OCI-LY7 (cell line): Measurements from ENCODE around the gene C15orf40. TPM values are rescaled to one million over a fixed set of nuclear protein-coding genes. Genes with fewer than 3 reads are reported as not detected.

Experiments
- total RNA-seq, 2 experiments: library from RNA; depleted of rRNA in 1 of 2; stranded (reverse); fragments of >200 nt in 1 of 2; shearing (Covaris generic) in 1 of 2; gene quantifications; 2 replicates each; pipeline ENCODE4 v1.2.3, GENCODE V29; 2014 to 2022

C15orf40 gene
- total RNA-seq, 2 experiments from 2014 or later: 33.8 to 37.9 TPM

Other genes starting within 250 kb of the C15orf40 start
- 0.13 and 0.92 TPM in 2 replicates for gene FSD2, start 205.6 kb downstream of the C15orf40 start, total RNA-seq (2014; rRNA removed; shearing (Covaris generic))
- 0.28 and 0.32 TPM in 2 replicates for gene FSD2, start 205.6 kb downstream of the C15orf40 start, total RNA-seq (2022)
- gene WHAMM, start 202.0 kb downstream of the C15orf40 start, total RNA-seq (2014; rRNA removed; shearing (Covaris generic)): 7.3 and 8.6 TPM in 2 replicates
- gene WHAMM, start 202.0 kb downstream of the C15orf40 start, total RNA-seq (2022): 13.6 and 13.7 TPM in 2 replicates
- gene HOMER2, start 58.9 kb downstream of the C15orf40 start, total RNA-seq (2014; rRNA removed; shearing (Covaris generic)): 3.2 and 5.6 TPM in 2 replicates
- gene HOMER2, start 58.9 kb downstream of the C15orf40 start, total RNA-seq (2022): 5.6 and 6.3 TPM in 2 replicates
- gene RAMAC, start 25.4 kb downstream of the C15orf40 start, total RNA-seq (2014; rRNA removed; shearing (Covaris generic)): 28.1 and 39.0 TPM in 2 replicates
- 23.4 and 24.0 TPM in 2 replicates for gene RAMAC, start 25.4 kb downstream of the C15orf40 start, total RNA-seq (2022)
- 95.4 and 99.5 TPM in 2 replicates for gene BTBD1, start 55.6 kb upstream of the C15orf40 start, total RNA-seq (2014; rRNA removed; shearing (Covaris generic))
- gene BTBD1, start 55.6 kb upstream of the C15orf40 start, total RNA-seq (2022): 90.2 and 92.6 TPM in 2 replicates
- 20.2 and 27.2 TPM in 2 replicates for gene TM6SF1, start 96.0 kb upstream of the C15orf40 start, total RNA-seq (2014; rRNA removed; shearing (Covaris generic))
- gene TM6SF1, start 96.0 kb upstream of the C15orf40 start, total RNA-seq (2022): 28.7 and 37.6 TPM in 2 replicates
- gene HDGFL3, start 196.2 kb upstream of the C15orf40 start, total RNA-seq (2014; rRNA removed; shearing (Covaris generic)): 29.3 and 57.6 TPM in 2 replicates
- gene HDGFL3, start 196.2 kb upstream of the C15orf40 start, total RNA-seq (2022): 74.4 and 84.8 TPM in 2 replicates